ENCODE data around the gene EFHC1. TPM values are rescaled to one million over a fixed set of nuclear protein-coding genes. Genes with fewer than 3 reads are reported as not detected.

EFHC1 gene
- total RNA-seq, 2 experiments from 2014 or later: 3.4 to 4.8 TPM

DNA sequence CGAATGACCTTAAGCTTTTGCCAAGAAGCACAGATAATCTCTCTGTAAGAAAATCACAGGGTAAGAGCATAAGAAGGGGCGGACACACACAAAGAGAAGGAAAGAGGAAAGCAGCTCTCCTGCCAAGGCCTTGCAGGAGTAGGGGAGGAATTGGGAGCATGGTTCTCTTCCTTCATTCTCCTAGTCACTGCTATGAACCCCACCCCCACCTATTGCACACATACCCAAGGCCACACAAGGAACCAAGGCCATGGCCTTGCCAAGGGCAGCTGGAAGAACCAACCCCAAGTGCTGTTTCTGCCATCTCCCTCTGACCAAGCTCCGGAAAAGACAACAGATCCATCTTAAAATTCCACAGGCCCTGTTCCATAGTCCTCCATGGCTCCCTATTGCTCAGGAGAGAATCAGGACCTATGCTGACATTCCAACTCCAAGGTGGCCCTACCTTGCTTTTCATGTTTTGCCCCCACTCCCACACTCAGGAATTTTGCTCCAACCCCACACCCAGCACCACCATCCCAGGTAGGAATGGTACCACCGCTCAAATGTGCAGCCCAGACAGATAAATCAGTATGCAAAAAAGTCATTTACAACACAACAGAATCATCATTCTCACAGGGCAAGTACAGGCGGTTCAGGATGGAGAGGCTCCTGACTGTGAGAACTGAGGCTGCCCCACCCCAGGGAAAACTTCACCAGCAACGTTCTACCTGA lies 125.4 kb downstream of the EFHC1 start:
- peaks cover 5% of the 10 kb centered on the region for H3K36me3 ChIP-seq (ENCODE audit: insufficient read depth, low read length)
- ATAC-seq (ENCODE audit: poor library complexity) (no peak), DNase-seq (no peak)
- no peaks in the 10 kb centered on the region for H3K9me3 Mint-ChIP-seq
- H3K27ac ChIP-seq (ENCODE audit: low read depth in 1 of 2, low read length in 2 of 2): no peak overlapping the region
- H3K27me3 ChIP-seq (ENCODE audit: control insufficient read depth in 1 of 2, insufficient read depth in 2 of 2, low read length in 2 of 2): no peaks in the 10 kb centered on the region
- H3K4me1 Mint-ChIP-seq (ENCODE audit: low read depth): peaks cover 16% of the 10 kb centered on the region
- H3K4me3 ChIP-seq (ENCODE audit: low read length): no peak overlapping the region
- no peaks in the 10 kb centered on the region for H3K9me3 ChIP-seq (ENCODE audit: control insufficient read depth in 1 of 2, insufficient read depth in 1 of 2, low read length in 2 of 2)
- no peaks in the 10 kb centered on the region for H3K4me1 ChIP-seq (ENCODE audit: insufficient read depth, low read length)
- intact Hi-C loops (cut with DNase I, micrococcal nuclease): no loop called here
- ChIA-PET CTCF (no interaction called here), POLR2A (no interaction called here)
- H3K27ac Mint-ChIP-seq: no peak overlapping the region
- no peak overlapping the region for H3K4me3 Mint-ChIP-seq
- TF ChIP-seq, protein P1, sequence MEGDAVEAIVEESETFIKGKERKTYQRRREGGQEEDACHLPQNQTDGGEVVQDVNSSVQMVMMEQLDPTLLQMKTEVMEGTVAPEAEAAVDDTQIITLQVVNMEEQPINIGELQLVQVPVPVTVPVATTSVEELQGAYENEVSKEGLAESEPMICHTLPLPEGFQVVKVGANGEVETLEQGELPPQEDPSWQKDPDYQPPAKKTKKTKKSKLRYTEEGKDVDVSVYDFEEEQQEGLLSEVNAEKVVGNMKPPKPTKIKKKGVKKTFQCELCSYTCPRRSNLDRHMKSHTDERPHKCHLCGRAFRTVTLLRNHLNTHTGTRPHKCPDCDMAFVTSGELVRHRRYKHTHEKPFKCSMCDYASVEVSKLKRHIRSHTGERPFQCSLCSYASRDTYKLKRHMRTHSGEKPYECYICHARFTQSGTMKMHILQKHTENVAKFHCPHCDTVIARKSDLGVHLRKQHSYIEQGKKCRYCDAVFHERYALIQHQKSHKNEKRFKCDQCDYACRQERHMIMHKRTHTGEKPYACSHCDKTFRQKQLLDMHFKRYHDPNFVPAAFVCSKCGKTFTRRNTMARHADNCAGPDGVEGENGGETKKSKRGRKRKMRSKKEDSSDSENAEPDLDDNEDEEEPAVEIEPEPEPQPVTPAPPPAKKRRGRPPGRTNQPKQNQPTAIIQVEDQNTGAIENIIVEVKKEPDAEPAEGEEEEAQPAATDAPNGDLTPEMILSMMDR (IDR thresholded peaks at IDR 0.05): no peak
- peaks cover 4% of the 10 kb centered on the region for H3K36me3 Mint-ChIP-seq (ENCODE audit: low read depth)
- no peaks in the 10 kb centered on the region for H3K27me3 Mint-ChIP-seq

DNA sequence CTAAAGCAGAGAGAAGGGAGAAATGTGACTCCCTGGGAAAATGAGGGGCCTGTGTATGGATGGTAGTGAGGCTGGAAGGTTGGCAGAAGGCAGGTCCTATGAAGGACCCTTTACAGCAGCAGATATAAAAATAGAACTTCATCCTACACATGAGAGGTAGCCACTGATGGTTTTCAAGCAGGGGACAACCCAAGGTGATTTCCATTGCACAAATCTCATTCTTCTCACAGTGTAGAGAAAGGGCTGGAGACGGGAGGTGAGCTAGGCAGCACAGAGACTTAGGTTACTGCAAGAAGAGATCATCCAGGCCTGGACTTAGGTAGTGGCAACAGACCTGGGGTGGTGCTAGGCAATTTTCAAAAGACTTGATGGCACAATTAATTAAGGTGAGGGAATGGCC lies 126.0 kb downstream of the EFHC1 start:
- POLR2A ChIA-PET: no interaction called here
- Histone ChIP-seq H3K4me3 (ENCODE audit: low read length) (no peak overlapping the region), H3K4me1 (ENCODE audit: insufficient read depth, low read length) (no peaks in the 10 kb centered on the region), H3K27me3 (ENCODE audit: control insufficient read depth in 1 of 2, insufficient read depth in 2 of 2, low read length in 2 of 2) (no peaks in the 10 kb centered on the region), H3K9me3 (ENCODE audit: control insufficient read depth in 1 of 2, insufficient read depth in 1 of 2, low read length in 2 of 2) (no peaks in the 10 kb centered on the region), H3K27ac (ENCODE audit: low read depth in 1 of 2, low read length in 2 of 2) (no peak overlapping the region), H3K36me3 (ENCODE audit: insufficient read depth, low read length) (peaks cover 5% of the 10 kb centered on the region)
- Mint-ChIP-seq H3K9me3 (no peaks in the 10 kb centered on the region), H3K27me3 (no peaks in the 10 kb centered on the region), H3K4me1 (ENCODE audit: low read depth) (peaks cover 18% of the 10 kb centered on the region), H3K36me3 (ENCODE audit: low read depth) (peaks cover 4% of the 10 kb centered on the region), H3K4me3 (no peak overlapping the region), H3K27ac (no peak overlapping the region)
- ATAC-seq (ENCODE audit: poor library complexity) (no peak), DNase-seq (no peak)
- intact Hi-C loops (cut with DNase I, micrococcal nuclease): no loop called here
- TF ChIP-seq, protein P1 (IDR thresholded peaks at IDR 0.05): no peak
- CTCF ChIA-PET: no interaction called here

DNA sequence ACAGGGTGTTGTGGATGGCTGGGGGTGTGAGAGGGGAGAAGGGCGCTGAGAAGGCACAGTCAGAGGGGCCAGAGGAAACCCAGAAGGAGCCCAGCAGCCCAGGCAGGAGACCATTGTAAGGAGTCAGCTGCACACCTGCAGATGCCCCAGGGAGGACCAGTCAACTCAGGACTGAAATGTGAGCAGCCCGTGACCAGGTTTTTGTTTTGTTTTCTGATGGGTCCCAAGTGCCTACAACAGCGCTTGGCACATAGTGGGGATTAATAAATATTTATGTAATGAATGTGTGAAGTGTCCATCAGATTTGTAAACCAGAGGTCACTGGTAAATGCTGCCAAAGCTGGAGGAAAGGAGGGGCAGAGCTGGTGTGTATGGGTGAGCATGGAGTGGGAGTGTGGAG lies 126.5 kb downstream of the EFHC1 start:
- DNase-seq (no peak), ATAC-seq (ENCODE audit: poor library complexity) (no peak)
- H3K9me3 Mint-ChIP-seq: no peaks in the 10 kb centered on the region
- H3K36me3 Mint-ChIP-seq (ENCODE audit: low read depth): peaks cover 4% of the 10 kb centered on the region
- Histone ChIP-seq H3K36me3 (ENCODE audit: insufficient read depth, low read length) (peaks cover 5% of the 10 kb centered on the region), H3K9me3 (ENCODE audit: control insufficient read depth in 1 of 2, insufficient read depth in 1 of 2, low read length in 2 of 2) (no peaks in the 10 kb centered on the region), H3K4me3 (ENCODE audit: low read length) (no peak overlapping the region), H3K27ac (ENCODE audit: low read depth in 1 of 2, low read length in 2 of 2) (no peak overlapping the region), H3K27me3 (ENCODE audit: control insufficient read depth in 1 of 2, insufficient read depth in 2 of 2, low read length in 2 of 2) (no peaks in the 10 kb centered on the region), H3K4me1 (ENCODE audit: insufficient read depth, low read length) (no peaks in the 10 kb centered on the region)
- ChIA-PET CTCF (no interaction called here), POLR2A (interaction anchor here (0.6 kb wide), 1 partner anchor 8 kb away, joined by 3 read pairs; no protein-coding TSS in a partner anchor)
- H3K27me3 Mint-ChIP-seq: no peaks in the 10 kb centered on the region
- H3K27ac Mint-ChIP-seq: no peak overlapping the region
- H3K4me1 Mint-ChIP-seq (ENCODE audit: low read depth): peaks cover 20% of the 10 kb centered on the region
- intact Hi-C loops (cut with DNase I, micrococcal nuclease): no loop called here
- TF ChIP-seq, protein P1 (IDR thresholded peaks at IDR 0.05): no peak
- no peak overlapping the region for H3K4me3 Mint-ChIP-seq
